Pons (tissue), 1 donor: ENCODE data around the gene MRPL14.
A peak's percentile ranks its signal among the peaks of the same experiment; 100 is the strongest.

Experiments
- DNase-seq: peaks from one replicate; pipeline ENCODE4 v3.0.0-alpha.2; 2016; ENCODE audit warnings: low spot score

Gene MRPL14

DNA sequence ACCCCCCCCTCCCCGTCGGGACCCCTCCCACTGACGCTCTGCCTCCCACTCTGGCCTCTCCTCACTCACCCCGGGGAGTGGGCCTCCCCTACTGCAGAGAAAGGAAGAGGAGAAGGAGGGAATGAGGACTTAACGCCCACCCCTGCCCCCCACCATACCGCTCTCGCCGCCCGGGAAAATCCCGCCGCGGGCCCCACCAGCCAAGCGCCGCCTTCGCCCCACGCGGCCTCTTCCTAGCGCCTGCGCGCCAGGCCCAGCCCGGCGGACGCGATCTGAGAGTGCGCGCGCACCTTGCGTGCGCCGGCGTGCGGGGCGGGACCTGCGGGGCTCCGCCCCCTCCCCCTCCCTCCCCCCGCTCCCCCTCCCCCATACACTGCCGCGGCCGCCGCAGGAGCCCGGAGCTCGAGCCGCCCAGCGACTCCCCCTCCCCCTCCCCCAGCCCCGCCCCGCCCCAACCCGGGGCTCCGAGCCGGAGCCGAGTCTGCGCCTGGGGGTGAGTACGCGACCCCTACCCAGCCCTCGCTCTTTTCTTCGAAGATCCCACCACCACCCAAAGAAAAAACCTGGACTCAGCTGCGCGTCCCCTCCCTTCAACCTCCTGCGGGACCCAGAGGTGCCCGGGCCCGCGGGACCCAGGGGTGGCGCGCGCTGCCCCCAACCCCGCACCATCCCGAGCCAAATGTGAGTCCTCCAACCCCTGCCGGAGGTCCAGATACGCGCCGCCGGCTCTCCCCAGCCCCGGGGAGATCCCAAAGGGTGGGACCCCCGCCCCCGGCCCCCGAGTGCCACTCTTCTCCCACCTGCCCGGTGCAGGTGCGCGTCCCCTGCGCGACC lies at the start of gene MRPL14, which contains the start of gene TMEM63B:
Gene MRPL14, minus strand, starts transcription at position 267 of the 834 bp plus-strand sequence. CDS start 10,841 bp downstream, outside the sequence.
Gene TMEM63B, plus strand, starts transcription at position 369 of the 834 bp plus-strand sequence. CDS start 7,031 bp downstream, outside the sequence.
- peak; percentile 75 for DNase-seq

GRCh38 chr6:44176130-44176761 lies 49.0 kb upstream of the MRPL14 start:
- no peak for DNase-seq

GRCh38 chr6:44172731-44173500 lies 45.7 kb upstream of the MRPL14 start:
- DNase-seq: peak; percentile 76

DNA sequence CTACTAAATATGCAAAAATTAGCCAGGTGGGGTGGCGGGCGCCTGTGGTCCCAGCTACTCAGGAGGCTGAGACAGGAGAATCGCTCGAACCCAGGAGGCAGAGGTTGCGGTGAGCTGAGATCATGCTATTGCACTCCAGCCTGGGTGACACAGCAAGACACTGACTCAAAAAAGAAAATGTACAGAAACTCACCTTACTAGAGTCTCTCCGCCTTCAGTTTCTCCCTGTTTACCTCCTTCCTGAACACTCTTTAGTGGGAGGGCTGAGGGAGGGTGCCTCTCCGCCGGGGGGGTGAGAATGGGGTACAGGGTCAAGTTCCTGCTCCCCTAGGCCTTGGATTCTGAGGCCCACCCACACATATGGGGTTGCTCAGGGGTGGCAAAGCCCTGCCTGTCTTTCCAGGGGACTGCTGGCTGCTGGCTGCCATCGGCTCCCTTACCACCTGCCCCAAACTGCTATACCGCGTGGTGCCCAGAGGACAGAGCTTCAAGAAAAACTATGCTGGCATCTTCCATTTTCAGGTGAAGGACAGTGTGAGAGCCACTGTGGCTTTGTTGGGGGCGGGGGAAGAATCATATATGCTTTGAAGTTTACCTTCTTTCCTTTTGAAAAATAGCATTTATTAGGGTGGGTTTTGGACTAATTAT lies 44.8 kb upstream of the MRPL14 start:
- no peak for DNase-seq

- no peak for DNase-seq
Measured at GRCh38 chr6:44169886-44170570, 42.8 kb upstream of the MRPL14 start.

DNA sequence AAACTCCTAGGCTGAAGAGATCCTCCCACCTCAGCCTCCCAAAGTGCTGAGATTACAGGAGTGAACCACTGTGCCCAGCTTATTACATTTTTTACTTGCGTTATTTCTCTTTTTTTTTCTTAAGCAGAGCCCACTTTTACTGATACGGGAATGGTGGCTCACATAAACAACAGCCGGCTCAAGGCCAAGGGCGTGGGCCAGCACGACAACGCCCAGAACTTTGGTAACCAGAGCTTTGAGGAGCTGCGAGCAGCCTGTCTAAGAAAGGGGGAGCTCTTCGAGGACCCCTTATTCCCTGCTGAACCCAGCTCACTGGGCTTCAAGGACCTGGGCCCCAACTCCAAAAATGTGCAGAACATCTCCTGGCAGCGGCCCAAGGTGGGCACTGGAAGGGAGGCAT lies 41.9 kb upstream of the MRPL14 start:
- no peak for DNase-seq

DNA sequence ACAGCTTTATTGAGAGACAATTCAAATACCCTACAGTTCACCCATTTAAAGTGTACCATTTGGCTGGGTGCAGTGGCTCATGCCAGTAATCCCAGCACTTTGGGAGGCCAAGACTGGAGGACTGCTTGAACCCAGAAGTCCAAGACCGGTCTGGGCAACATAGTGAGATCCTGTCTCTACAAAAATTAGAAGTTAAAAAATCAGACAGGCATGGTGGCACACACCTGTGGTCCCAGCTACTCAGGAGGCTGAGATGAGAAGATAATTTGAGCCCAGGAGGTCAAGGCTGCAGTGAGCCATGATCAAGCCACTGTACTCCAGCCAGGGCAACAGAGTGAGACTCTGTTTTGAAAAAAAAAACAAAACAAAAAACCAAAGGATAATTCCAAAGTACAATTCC lies 40.3 kb upstream of the MRPL14 start:
- no peak for DNase-seq

DNA sequence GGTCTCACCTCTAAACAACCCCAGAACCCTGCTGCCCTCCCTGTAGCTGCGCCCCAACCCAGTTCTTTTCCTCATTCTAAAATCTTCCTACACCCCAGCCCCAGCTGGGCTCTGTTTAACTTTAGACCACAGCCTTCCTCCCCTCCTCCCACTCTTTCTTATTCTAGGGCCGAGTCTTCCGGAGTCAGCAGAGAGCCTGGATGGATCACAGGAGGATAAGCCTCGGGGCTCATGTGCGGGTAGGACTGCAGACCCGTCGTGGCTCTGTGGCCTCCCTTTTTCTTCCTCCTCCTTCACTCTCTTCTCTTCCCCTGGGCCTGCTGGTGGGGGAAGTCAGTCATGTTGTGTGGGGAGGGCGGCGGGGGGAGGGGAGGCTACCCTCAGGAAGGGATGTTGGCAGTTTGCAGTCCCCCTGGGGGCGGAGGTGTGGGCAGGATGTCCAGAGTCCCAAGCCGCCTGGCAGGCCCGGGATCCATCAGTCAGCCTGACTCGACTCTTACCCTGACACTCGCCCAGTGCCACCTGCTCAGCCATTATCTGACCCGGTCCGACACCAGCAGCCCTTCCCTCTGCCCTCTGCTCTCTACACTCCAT lies 39.4 kb upstream of the MRPL14 start:
- no peak for DNase-seq

DNA sequence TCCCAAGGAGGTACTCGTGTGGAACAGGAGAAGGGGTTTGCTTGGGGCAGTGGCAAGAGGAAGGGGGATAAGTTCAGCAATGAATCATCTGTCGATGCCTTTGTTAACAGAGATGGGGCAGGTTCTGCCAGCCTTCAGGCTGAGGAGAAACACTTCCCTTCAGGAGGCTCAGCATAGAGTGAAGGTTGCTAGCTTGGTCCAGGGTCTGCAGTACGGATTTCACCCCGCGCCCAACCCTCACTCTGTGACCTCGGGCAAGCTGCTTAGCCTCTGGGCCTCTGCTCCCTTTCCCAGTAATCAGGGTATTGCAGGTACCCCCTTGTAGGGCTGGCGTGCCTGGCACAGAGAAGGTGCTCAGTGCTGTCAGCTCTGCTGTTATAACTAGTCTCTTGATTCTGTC lies 38.9 kb upstream of the MRPL14 start:
- DNase-seq: no peak

DNA sequence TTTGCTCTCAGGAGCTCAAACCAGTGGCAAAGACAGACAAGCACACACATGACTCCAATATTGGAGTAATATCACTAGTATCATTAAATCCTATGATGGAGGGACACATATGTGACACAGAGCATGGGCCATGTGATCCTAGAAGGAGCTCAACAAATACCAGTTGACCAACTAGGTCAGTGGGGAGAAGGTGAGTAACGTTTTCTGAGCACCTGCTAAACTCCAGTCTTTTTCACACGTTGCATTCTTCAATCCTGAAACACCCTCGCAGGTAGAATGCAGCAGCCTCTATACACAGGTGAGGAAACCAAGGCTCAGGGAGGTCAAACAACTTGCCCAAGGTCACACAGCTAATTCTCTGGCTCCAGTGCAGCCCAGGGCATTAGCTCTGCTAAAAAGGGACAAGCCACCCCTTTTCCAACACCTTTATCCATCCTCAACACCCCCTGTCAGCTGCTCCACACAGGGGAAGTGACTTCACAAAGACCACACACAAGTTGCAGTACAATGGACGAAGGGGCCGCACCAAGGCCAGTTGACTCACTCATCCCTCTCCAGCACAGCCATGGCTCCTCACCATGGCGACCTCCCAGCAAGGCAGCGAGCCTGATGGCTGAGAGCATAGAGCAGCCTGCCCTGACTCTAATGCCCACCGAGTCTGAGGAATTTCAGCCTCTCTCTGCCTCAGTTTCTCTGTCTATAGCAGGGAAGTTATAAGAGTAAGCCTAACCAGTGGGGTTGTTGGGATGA lies 35.8 kb upstream of the MRPL14 start:
- DNase-seq: no peak

- no peak for DNase-seq
Measured at GRCh38 chr6:44161997-44162338, 34.7 kb upstream of the MRPL14 start.

DNA sequence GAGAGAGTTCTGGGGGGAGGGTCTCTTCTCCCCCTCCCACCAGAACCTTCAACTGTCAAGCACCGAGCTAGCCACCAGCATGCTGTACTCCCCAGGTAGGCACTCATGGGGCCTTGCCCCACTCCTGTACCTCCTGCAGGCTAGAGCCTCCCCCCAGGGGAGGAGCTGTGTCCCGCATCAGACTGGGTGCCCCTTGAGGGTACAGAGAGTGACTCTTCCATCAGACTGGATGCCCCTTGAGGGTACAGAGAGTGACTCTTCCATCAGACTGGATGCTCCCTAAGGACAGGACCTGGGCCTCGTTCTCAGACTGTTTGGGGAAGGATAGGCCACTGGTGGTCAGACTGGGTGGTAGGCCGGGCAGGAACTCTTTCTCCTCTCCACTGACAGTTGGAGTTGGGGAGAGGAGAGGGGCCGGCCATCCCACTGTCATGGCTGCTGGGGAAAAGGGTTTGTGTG lies 31.5 kb upstream of the MRPL14 start, which contains the start of gene CAPN11:
Gene CAPN11, plus strand, starts transcription at position 51 of the 459 bp plus-strand sequence. Its CDS starts 29 bp downstream, at position 80.
- no peak for DNase-seq

GRCh38 chr6:44157152-44157521 lies 29.9 kb upstream of the MRPL14 start:
- DNase-seq: no peak

DNA sequence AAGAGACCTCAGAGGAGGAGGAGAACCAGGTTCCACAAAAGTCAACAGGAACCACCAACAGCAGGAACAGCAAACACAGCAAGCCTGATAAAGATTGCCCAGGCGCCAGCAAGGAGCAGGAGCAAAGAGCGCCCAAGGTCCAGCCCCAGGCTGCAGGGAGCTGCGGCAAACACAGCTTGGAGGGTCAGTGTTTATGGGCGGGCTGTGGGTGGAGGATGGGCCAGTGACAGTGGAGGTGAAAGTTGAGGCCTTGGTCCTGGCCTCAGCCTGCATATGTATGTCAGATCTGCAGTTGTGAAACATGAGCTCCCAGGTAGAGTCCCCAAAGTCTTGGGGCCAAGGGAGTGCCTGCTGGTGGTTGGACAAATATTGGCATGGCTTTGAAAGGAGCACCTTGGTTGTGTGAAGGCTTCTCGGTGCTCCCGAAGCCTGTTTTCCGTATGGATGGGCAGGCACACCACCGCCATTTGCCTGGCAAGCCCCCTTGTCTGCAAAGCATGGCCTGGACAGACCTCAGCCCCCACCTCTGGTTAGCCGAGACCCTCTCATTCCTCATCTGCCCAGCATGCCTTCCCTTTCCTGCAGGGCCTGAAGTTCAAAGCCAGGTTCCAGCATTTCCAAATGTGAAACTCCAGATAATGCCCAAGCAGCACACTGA lies 29.4 kb upstream of the MRPL14 start:
- no peak for DNase-seq

DNA sequence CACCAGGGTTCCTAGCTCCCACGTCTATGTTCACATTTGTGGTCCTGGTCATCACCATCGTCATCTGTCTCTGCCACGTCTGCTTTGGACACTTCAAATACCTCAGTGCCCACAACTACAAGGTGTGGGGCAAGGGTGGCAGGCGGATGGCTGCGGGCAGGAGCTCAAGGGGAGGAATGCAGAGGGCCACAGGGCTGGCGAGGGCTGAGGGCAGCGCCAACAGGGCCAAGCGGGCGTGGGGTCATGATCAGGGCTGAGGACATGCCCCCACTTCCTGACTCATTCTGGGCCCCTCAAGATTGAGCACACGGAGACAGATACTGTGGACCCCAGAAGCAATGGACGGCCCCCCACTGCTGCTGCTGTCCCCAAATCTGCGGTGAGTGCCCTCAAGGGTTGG lies 26.8 kb upstream of the MRPL14 start:
- DNase-seq: no peak

DNA sequence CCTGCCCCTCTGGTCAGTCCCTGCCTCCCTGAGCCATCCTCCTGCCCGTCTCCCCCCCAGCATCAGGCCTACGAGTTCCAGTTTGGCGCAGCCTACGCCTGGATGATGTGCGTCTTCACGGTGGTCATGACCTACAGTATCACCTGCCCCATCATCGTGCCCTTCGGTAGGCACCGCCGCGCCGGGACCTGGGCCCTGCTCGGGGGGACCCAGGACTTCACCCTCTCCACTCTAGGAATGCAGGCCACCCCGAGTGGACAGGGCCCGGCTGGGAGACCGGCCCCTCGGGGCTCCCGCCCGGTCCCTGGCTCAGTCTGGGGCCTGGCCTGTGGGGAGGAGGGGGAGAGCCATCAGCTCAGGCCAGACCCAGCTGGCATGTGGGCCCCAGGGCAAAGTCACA lies 25.3 kb upstream of the MRPL14 start:
- DNase-seq: no peak

DNA sequence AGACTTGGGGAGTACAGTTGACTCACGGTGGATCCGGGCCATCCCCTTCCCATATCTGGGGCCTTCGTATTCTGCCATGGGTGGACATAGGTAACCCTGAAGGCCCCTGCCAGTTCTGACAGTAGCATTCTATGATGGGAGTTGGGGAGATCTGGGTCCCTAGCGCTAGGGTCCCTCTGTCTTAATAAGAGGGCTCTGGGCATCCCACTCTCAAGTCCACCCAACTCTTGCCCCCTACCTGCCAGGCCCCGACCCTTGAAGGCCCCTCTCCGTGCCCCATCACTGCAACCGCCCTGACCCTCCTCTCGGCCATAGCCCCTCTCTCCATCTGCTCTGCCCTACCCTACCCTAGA lies 24.8 kb upstream of the MRPL14 start:
- DNase-seq: no peak

DNA sequence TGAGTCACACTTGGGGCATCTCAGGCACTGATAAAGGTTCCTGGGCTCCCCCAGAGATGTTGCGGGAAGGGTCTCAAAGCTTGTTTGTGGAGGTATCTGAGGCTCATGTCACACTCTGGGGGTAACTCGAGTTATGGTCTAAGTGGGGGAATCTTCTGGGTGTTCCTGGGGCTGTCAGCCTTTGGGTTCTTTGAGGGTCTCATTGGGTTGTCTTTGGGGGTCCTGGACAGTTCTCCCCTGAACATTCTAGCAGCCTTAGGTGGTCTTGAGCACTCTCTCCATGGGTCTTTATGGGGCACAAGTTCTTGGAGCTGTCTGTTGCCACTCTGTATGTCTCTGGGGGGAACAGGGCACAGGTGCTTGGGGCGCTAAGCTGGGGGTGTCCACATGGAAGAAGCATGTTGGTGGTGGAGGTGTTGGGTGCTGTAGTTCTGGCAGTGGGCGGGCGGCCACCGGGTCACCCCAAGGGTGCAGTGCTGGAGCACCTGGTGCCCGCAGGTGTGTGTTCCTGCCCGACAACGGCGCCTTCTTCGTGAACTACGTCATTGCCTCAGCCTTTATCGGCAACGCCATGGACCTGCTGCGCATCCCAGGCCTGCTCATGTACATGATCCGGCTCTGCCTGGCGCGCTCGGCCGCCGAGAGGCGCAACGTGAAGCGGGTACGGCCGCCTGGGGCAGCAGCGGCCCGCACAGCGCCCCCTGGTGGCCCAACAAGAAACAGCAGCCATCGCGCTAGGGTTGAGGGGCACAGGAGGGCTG lies 24.3 kb upstream of the MRPL14 start:
- peak; percentile 17 for DNase-seq

DNA sequence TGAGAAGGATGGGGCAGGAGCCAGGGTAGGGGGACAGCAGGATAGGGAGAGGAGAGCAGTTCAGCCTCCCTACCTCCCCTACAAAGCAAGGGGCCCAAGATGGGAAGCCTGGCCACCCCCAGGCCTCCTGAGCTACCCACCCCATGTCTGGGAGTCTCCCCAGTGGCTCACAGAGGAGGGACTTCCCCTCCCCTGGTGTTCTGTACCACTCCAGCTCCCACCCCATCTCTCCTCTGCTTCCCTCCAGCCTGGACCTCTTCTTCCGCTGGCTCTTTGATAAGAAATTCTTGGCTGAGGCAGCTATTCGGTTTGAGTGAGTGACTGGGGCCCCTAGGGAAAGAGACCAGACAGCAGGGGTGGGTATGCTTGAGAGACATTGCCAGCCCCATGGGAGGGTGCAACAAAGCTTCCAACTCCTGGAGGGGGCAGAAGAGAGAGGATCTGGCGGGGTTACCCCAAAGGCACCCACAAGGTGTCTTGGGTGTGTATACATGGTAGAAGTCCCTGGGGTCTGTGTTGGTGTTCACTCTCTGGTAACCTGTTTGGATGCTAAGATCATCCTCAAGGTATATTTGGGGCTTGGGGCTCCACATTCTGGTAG lies 23.2 kb upstream of the MRPL14 start:
- DNase-seq: no peak
